ENCODE results near the gene CLASP1.

DNA sequence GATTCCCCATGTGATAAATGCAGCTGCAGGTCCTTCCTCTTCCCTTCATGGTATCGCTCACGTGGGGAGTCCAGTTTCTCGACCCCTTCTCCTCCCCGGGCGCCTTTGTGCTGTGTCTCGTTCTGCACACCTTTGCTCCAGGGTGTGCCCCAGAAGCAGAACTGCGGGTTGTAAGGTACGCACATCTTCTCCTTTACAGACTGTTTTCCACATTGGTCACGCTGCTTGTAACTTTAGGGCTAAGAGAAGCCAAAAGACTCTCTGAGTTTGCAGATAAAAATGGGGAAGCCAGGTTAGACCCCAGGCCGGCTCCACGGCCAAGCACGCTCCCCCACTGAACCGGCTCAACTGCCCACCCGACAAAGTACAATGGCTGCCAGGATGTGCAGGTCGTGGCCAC is 318.3 kb downstream of the CLASP1 start:
- TF ChIP-seq, protein P1, sequence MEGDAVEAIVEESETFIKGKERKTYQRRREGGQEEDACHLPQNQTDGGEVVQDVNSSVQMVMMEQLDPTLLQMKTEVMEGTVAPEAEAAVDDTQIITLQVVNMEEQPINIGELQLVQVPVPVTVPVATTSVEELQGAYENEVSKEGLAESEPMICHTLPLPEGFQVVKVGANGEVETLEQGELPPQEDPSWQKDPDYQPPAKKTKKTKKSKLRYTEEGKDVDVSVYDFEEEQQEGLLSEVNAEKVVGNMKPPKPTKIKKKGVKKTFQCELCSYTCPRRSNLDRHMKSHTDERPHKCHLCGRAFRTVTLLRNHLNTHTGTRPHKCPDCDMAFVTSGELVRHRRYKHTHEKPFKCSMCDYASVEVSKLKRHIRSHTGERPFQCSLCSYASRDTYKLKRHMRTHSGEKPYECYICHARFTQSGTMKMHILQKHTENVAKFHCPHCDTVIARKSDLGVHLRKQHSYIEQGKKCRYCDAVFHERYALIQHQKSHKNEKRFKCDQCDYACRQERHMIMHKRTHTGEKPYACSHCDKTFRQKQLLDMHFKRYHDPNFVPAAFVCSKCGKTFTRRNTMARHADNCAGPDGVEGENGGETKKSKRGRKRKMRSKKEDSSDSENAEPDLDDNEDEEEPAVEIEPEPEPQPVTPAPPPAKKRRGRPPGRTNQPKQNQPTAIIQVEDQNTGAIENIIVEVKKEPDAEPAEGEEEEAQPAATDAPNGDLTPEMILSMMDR (IDR thresholded peaks at IDR 0.05; ENCODE audit: extremely low read depth in 1 of 2, insufficient read depth in 1 of 2, low read depth in 1 of 2, low read length in 2 of 2): no peak
- TF ChIP-seq EZH2 (IDR thresholded peaks at IDR 0.05; ENCODE audit: borderline replicate concordance, low read depth, low read length, severe bottlenecking) (no peak), POLR2A (IDR thresholded peaks at IDR 0.05; ENCODE audit: low read depth, low read length) (no peak), MYC (IDR thresholded peaks at IDR 0.05; ENCODE audit: low read depth, low read length) (no peak), POLR2AphosphoS5 (IDR thresholded peaks at IDR 0.05; ENCODE audit: insufficient read depth, low read depth, low read length) (no peak), JUN (IDR thresholded peaks at IDR 0.05; ENCODE audit: borderline replicate concordance, insufficient read depth, insufficient read length, low read depth) (no peak)

Measured in endothelial cell of umbilical vein (primary cell).